T-helper 9 cell (primary cell): Measurements from ENCODE around the gene CCT8.

Experiments used
- DNase-seq: peaks from one replicate; pipeline ENCODE4 v3.0.0-alpha.2; 2020
- total RNA-seq, 2 donors: gene quantifications; one replicate each; lab custom pipeline; 2026; lab: John Stamatoyannopoulos, UW

CCT8 gene
- total RNA-seq, result 101 to 194 reads per million in 2 donors

GRCh38 chr21:29073222-29074006 is at the start of gene CCT8:
Gene CCT8, minus strand, starts transcription at chr21:29073648. Its CDS starts 58 bp downstream, at chr21:29073590.
- DNase-seq, result peak; percentile 96

GRCh38 chr21:29121759-29122158 is 48.3 kb upstream of the CCT8 start:
- DNase-seq, result no peak

- no peak for DNase-seq
Measured at GRCh38 chr21:29117372-29117955, 44.0 kb upstream of the CCT8 start.

GRCh38 chr21:29115899-29116298 is 42.5 kb upstream of the CCT8 start:
- no peak for DNase-seq

GRCh38 chr21:29114765-29115500 is 41.5 kb upstream of the CCT8 start:
- DNase-seq, result no peak

GRCh38 chr21:29105218-29105617 is 31.8 kb upstream of the CCT8 start:
- DNase-seq, result no peak

GRCh38 chr21:29104239-29104708 is 30.8 kb upstream of the CCT8 start:
- DNase-seq, result no peak

GRCh38 chr21:29102791-29103257 is 29.4 kb upstream of the CCT8 start:
- DNase-seq, result no peak

GRCh38 chr21:29098156-29098555 is 24.7 kb upstream of the CCT8 start:
- no peak for DNase-seq

- no peak for DNase-seq
Measured at GRCh38 chr21:29096218-29097015, 23.0 kb upstream of the CCT8 start.

GRCh38 chr21:29092102-29092959 is 18.9 kb upstream of the CCT8 start:
- no peak for DNase-seq

- no peak for DNase-seq
Measured at GRCh38 chr21:29091033-29091432, 17.6 kb upstream of the CCT8 start.

GRCh38 chr21:29085106-29085752 is 11.8 kb upstream of the CCT8 start:
- no peak for DNase-seq

GRCh38 chr21:29084372-29084771 is 10.9 kb upstream of the CCT8 start:
- no peak for DNase-seq

- DNase-seq, result no peak
Measured at GRCh38 chr21:29083306-29083705, 9.9 kb upstream of the CCT8 start.

- no peak for DNase-seq
Measured at GRCh38 chr21:29082046-29082815, 8.8 kb upstream of the CCT8 start.

GRCh38 chr21:29080454-29080941 is 7.0 kb upstream of the CCT8 start:
- no peak for DNase-seq

GRCh38 chr21:29078869-29079767 is 5.7 kb upstream of the CCT8 start:
- no peak for DNase-seq

- DNase-seq, result no peak
Measured at GRCh38 chr21:29077651-29078090, 4.2 kb upstream of the CCT8 start.
